ES-I3 (cell line): ENCODE measurements around the gene COG7.
A peak's percentile ranks its signal among the peaks of the same experiment; 100 is the strongest.
"Not testable (repeated sequence)": the region's sequence is repeated elsewhere in the genome, so short reads cannot be mapped to it uniquely, and the experiment has no call there.

ENCODE experiments used
- H3K36me3 ChIP-seq: 2 replicates; pipeline ENCODE4 v1.6.1; 2013; ENCODE audit warnings: mild to moderate bottlenecking, low read length, control low read depth, moderate library complexity; ENCODE audit not compliant: insufficient read depth
- H3K4me1 ChIP-seq: 2 replicates; pipeline ENCODE4 v1.6.1; 2013; ENCODE audit warnings: mild to moderate bottlenecking, control low read depth, low read length; ENCODE audit not compliant: insufficient read depth
- H3K9ac ChIP-seq: 2 replicates; pipeline ENCODE4 v1.6.1; 2013; ENCODE audit warnings: low read depth, mild to moderate bottlenecking, low read length, moderate library complexity
- H3K9me3 ChIP-seq: 2 replicates; pipeline ENCODE4 v1.6.1; 2013; ENCODE audit warnings: mild to moderate bottlenecking, low read length, moderate library complexity; ENCODE audit not compliant: control insufficient read depth, insufficient read depth

Gene COG7

GRCh38 chr16:23485257-23485614, 32.2 kb upstream of the COG7 start:
- Histone ChIP-seq H3K9me3 (no peaks in the 10 kb centered on the region), H3K9ac (no peak overlapping the region), H3K4me1 (no peaks in the 10 kb centered on the region), H3K36me3 (peaks cover 54% of the 10 kb centered on the region)

GRCh38 chr16:23484510-23485256, 31.7 kb upstream of the COG7 start:
- no peaks in the 10 kb centered on the region for H3K4me1 ChIP-seq
- H3K9me3 ChIP-seq: no peaks in the 10 kb centered on the region
- peaks cover 56% of the 10 kb centered on the region for H3K36me3 ChIP-seq
- H3K9ac ChIP-seq: no peak overlapping the region

GRCh38 chr16:23483492-23483891, 30.5 kb upstream of the COG7 start:
- not testable (repeated sequence) for H3K9me3 ChIP-seq, H3K9ac ChIP-seq, H3K4me1 ChIP-seq
- H3K36me3 ChIP-seq: peaks cover 62% of the 10 kb centered on the region

- Histone ChIP-seq H3K9me3 (no peaks in the 10 kb centered on the region), H3K36me3 (peaks cover 62% of the 10 kb centered on the region), H3K9ac (no peak overlapping the region), H3K4me1 (no peaks in the 10 kb centered on the region)
Measured at GRCh38 chr16:23482778-23483177, 29.8 kb upstream of the COG7 start.

- no peaks in the 10 kb centered on the region for H3K9me3 ChIP-seq
- H3K36me3 ChIP-seq: peaks cover 43% of the 10 kb centered on the region
- no peak overlapping the region for H3K9ac ChIP-seq
- no peaks in the 10 kb centered on the region for H3K4me1 ChIP-seq
Measured at GRCh38 chr16:23480257-23480656, 27.3 kb upstream of the COG7 start.

GRCh38 chr16:23479138-23479537, 26.1 kb upstream of the COG7 start:
- peaks cover 33% of the 10 kb centered on the region for H3K36me3 ChIP-seq
- no peaks in the 10 kb centered on the region for H3K9me3 ChIP-seq

GRCh38 chr16:23478566-23478965, 25.6 kb upstream of the COG7 start:
- Histone ChIP-seq H3K9ac (no peak overlapping the region), H3K4me1 (no peaks in the 10 kb centered on the region), H3K36me3 (peaks cover 37% of the 10 kb centered on the region), H3K9me3 (no peaks in the 10 kb centered on the region)

More at GRCh38 chr16:23479138-23479537, 26.1 kb upstream of the COG7 start:
- no peaks in the 10 kb centered on the region for H3K4me1 ChIP-seq
- H3K9ac ChIP-seq: no peak overlapping the region

- Histone ChIP-seq H3K9me3 (no peaks in the 10 kb centered on the region), H3K9ac (no peak overlapping the region), H3K36me3 (peaks cover 32% of the 10 kb centered on the region), H3K4me1 (no peaks in the 10 kb centered on the region)
Measured at GRCh38 chr16:23476289-23476688, 23.3 kb upstream of the COG7 start.

GRCh38 chr16:23469814-23470213, 16.8 kb upstream of the COG7 start:
- Histone ChIP-seq H3K36me3 (peaks cover 36% of the 10 kb centered on the region), H3K4me1 (no peaks in the 10 kb centered on the region), H3K9me3 (no peaks in the 10 kb centered on the region), H3K9ac (no peak overlapping the region)

- H3K36me3 ChIP-seq: peaks cover 30% of the 10 kb centered on the region
- H3K9me3 ChIP-seq: no peaks in the 10 kb centered on the region
- H3K4me1 ChIP-seq: no peaks in the 10 kb centered on the region
- no peak overlapping the region for H3K9ac ChIP-seq
Measured at GRCh38 chr16:23466162-23466885, 13.3 kb upstream of the COG7 start.

GRCh38 chr16:23465179-23465578, 12.2 kb upstream of the COG7 start:
- no peak overlapping the region for H3K9ac ChIP-seq
- no peaks in the 10 kb centered on the region for H3K4me1 ChIP-seq
- peaks cover 30% of the 10 kb centered on the region for H3K36me3 ChIP-seq
- H3K9me3 ChIP-seq: no peaks in the 10 kb centered on the region

- H3K9ac ChIP-seq: no peak overlapping the region
- no peaks in the 10 kb centered on the region for H3K9me3 ChIP-seq
- peaks cover 20% of the 10 kb centered on the region for H3K36me3 ChIP-seq
- H3K4me1 ChIP-seq: no peaks in the 10 kb centered on the region
Measured at GRCh38 chr16:23464196-23464595, 11.2 kb upstream of the COG7 start.

GRCh38 chr16:23462994-23463393, 10.0 kb upstream of the COG7 start:
- not testable (repeated sequence) for H3K4me1 ChIP-seq, H3K9me3 ChIP-seq, H3K9ac ChIP-seq
- peaks cover 19% of the 10 kb centered on the region for H3K36me3 ChIP-seq

GRCh38 chr16:23453338-23454052, 506 bp upstream of the COG7 start:
- no peaks in the 10 kb centered on the region for H3K9me3 ChIP-seq
- no peaks in the 10 kb centered on the region for H3K36me3 ChIP-seq
- no peaks in the 10 kb centered on the region for H3K4me1 ChIP-seq
- peak overlapping the region; percentile 71 for H3K9ac ChIP-seq

GRCh38 chr16:23452221-23452571, 793 bp downstream of the COG7 start:
- Histone ChIP-seq H3K9me3 (no peaks in the 10 kb centered on the region), H3K9ac (peak overlapping the region; percentile 71), H3K36me3 (no peaks in the 10 kb centered on the region), H3K4me1 (no peaks in the 10 kb centered on the region)
